ENCODE measurements around the gene ACO2. TPM values are rescaled to one million over a fixed set of nuclear protein-coding genes. Genes with fewer than 3 reads are reported as not detected.
"Not testable (repeated sequence)": the region's sequence is repeated elsewhere in the genome, so short reads cannot be mapped to it uniquely, and the experiment has no call there.

Gene ACO2
- total RNA-seq = 662 TPM
- long read RNA-seq, transcript ACO2-201 (18 exons, 2,741 nt) = major isoform, 455 of 804 reads
- long read RNA-seq, partial matches to known transcripts = 312 of 804 reads
- long read RNA-seq, other reads (novel, unspliced or antisense) = 37 of 804 reads

DNA sequence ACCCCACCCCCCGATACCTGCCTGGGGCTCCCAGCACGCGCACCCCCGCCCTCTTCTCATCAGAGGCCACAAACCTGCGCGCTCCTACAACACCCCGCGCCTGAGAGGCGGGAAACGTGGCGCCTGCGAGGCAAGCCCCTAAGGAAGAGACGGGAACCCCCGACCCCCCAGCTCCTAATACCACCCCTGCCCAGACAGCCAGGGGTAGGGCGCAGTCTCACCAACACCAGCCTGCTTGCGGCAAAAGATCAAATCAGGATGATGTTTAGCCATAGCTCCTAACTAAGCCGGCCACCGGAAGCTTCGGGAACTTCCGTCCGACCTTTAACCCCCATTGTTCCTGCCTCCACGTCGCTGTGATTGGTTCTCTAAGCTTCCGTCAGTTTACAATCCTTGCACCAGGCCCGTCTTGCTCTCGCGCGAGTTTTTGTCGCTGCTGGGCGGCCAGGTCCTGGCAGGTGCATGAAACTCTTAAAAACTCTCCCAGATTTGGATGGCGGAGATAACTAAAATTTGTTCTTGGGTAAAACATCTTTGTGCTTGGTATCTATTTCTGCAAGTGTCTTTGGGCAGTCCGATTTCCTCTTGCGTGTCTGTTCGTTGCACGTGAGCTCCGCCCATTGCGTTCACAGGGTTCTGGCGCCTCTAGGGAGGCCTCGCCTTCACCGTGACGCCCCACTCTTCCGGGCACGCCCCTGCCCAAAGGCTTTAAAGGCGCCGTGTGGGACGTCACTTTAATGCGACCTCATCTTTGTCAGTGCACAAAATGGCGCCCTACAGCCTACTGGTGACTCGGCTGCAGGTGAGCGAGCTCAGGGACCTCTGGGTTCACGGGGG lies at the start of gene ACO2, which contains the start of gene PHF5A:
Gene ACO2, plus strand, starts transcription at position 737 of the 837 bp plus-strand sequence. Its CDS starts 30 bp downstream, at position 767.
Gene PHF5A, minus strand, starts transcription at position 312 of the 837 bp plus-strand sequence. Its CDS starts 39 bp downstream, at position 273.
- DNase-seq (ENCODE audit: low spot score) = peak; percentile 98
- intact Hi-C loops (cut with DNase I) = loop anchor here (1.0 to 5.0 kb wide), 2 partner anchors 20 to 49 kb away; no protein-coding TSS in a partner anchor

DNA sequence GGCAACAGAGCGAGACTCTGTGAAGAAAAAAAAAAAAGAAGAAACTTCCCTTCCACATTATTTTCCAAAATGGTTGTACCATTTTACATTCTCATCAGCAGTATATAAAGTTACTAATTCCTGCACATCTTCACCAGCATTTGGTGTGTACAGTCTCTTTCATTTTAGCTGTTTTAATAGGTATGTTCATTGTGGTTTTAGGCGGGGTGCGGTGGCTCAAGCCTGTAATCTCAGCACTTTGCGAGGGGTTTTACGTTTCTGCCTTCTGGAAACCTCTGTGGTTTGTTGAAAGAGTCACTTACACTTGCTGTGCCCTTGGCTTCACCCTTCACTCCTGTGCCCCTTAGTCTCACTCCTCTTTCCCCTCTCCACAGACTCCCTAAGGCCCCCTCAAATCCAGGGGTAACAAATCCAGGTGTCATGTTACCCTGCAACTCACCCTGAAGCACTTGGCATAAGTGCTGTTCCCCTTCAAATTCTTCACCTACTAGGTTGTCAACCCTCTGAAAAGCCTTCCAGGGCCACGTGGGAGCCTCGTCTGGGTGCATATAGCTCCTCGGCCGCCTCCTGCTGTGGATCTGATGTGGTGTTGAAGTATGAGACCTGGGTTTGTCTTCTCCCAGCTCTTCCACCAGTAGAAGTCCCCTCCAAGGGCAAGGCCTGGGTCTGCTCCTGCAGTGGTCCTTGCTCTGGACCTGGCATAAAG lies 43.1 kb upstream of the ACO2 start:
- no peak for DNase-seq (ENCODE audit: low spot score)
- intact Hi-C loops (cut with DNase I) = no loop called here

DNA sequence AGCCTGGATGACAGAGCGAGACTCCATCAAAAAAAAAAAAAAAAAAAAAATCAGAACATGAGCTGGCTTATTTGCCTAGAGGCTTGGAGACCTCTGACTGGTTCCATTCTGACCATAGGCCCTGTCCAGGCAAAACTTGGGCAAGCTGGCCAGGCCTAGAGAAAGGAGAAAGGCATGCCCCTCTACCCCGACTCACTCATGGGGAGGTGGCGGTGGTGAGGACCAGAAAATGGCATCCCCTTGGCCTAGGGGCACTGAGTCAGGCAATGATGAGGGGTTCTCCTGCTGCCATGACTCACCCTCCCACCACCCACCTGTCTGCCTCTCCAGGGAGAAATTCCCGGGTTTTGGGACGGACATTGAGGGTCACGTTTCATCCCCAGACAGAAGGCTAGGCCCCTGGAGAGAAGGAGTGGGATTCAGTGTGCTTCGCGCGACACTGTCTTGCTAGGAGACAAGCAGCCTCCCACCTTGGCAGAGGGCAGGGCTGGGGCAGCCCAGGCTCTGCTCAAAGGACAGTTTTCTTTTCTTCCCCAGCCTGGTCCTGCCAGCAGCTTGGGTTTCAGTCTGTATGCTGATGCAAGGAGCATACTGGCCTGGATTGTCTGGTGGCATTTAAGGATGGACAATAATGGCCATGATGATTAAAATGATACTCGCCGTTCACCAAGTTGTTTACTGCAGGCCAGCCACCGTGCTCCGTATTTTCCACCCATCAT lies 39.5 kb upstream of the ACO2 start:
- intact Hi-C loops (cut with DNase I) = no loop called here
- no peak for DNase-seq (ENCODE audit: low spot score)

DNA sequence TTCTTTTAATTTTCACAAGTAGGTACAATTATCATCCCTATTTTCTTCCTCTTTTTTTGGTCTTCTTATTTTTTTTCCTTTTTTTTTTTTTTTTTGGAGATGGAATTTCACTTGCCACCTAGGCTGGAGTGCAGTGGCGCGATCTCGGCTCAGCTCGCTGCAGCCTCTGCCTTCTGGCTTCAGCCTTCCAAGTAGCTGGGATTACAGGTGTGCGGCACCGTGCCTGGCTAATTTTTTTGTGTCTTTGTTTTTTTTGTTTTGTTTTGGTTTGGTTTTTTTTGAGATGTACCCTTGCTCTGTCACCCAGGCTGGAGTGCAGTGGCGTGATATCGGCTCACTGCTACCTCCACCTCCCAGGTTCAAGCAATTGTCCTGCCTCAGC lies 39.0 kb upstream of the ACO2 start:
- DNase-seq (ENCODE audit: low spot score) = no peak
- intact Hi-C loops (cut with DNase I) = no loop called here

DNA sequence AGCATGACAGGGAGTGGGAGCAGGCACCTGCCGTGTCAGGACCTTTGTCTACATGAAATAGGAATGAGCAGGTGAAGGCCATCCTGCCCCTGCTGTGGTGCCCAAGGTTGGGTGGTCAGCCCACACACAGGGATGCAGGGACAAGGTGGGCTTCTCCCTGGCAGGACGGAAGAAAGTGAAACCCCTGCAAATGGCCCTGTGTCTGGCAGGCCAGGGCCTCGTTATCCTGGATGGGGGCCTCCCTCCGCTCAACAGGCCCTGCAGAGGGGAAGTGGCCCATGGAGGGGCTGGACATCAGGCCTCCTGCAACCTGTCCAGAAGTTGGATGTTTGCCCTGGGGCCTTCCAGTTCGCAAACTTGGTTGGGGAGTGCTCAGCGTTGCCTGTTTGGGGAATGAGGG lies 37.3 kb upstream of the ACO2 start:
- intact Hi-C loops (cut with DNase I) = no loop called here

DNA sequence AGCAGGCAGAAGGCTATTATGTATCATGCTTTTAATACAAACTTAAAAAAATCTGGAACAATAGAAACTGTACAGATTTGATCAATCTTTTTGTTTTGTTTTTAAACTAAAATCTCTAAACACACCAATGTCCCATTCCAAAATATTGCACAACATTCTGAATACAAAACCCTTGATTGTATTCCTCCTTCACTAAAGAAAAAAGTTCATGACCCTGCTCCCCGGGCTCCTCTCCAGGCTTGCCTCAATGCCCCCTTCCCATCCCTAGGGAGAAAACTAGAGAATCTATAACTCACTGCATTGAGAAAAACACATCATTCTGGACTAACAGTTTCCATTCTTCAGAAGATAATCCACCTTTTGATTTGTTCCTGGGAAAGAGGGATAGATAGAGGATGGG lies 35.4 kb upstream of the ACO2 start:
- DNase-seq (ENCODE audit: low spot score); intact Hi-C loops (cut with DNase I): not testable (repeated sequence)

More for the DNA sequence above, 37.3 kb upstream of the ACO2 start:
- no peak for DNase-seq (ENCODE audit: low spot score)

DNA sequence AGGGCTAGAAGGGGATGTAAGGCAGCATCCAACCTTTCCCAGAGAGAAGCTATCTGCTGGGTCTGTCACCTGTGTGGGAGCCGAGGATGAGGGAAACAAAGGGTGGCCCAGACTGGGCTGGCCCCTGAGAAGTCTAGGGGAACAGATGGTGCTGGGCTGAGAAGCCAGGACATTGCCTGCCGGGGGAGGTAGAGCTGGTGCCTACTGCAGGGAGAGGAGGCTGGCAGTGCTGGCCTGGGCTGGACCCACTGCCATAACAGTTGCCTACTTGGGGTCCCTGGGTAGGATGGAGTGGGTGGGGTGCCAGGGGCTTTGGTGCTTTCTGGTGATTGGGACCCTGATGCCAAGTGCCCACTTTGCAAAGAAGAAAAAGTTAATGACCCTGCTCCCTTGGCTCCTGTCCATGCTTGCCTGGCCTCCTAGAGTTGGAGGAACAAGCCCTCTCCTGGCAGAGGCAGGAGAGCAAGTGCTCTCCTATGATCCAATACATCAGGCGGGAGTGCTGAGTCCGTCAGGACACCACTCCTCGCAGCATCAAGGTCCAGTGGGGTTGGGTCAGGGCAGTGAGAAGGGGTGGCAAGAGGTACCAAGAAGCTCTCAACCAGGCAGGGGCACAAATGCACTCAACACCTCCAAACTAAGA lies 34.4 kb upstream of the ACO2 start:
- intact Hi-C loops (cut with DNase I); DNase-seq (ENCODE audit: low spot score): not testable (repeated sequence)

DNA sequence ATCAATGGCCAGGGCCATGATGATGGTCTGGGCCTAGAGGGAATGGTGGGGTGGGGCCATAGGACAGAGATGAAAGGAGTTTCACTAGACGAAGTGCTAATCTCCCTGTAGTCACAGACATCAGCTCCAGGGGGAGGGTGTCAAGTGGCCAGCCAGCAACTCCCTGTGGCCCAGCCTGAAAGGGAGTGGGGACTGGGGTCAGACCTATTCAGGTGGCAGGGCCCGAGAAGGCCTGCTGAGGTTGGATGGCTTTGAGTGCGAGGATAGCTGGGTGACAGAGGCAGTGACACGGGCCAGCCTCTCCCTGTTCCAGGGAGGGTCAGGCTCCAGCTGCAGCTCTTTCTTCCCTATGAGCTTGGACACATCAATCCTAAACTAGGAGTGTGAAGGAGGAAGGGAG lies 33.4 kb upstream of the ACO2 start:
- intact Hi-C loops (cut with DNase I) = no loop called here
- no peak for DNase-seq (ENCODE audit: low spot score)

DNA sequence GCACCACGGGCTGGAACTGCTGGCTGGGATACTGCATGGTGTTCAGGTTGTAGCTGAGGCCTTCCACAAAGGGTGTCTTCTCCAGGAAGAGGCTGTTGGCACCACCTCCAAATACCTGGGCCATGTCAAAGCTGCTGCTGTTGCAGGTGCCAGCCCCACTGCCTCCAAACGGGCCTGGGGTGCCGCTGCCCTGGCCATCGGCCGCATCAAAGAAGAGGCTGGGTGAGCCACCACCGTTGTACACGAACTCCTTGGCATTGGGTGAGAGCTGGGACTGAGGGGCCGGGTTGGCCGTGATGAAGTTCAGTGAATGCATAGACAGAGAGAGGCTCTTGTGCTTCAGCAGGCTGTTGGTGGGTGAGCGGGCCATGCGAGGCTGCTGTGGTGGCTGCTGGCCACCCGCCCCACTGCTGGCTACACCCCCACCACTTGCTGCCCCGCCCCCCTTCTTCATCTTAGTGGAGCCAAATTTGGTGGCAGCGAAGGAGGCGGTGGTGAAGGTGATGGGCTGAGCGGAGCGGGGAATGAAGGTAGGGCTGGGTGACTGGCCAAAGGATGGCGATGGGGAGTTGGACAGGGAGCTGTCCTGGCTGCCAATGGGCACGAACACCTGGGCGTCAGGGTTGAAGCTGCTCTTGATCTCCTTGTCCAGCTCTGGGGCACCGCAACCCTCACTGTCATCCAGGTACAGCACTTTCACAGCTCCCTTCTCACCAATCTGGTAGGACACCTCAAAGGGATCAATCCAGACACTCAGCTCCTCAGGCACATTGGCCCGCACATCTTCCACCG lies 32.4 kb upstream of the ACO2 start:
- no peak for DNase-seq (ENCODE audit: low spot score)
- intact Hi-C loops (cut with DNase I) = no loop called here

DNA sequence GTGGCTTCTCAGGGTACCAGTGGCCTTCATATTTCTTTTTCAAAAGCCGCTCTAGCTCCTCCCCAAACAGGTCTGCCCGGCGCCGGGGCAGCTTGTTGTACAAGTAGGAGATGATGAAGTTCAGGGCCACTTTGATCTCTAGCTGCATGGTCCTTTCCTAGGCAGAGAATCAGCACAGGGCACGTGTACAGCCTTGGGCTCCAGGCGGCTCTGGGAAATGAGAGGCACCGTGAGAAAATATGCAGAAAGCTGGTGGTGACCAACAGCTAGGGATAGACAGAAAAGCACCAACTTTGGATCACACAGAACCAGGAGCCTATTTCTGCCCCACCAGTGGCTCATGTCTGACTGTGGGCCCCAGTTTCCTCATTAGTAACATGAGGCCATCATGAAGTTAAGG lies 31.7 kb upstream of the ACO2 start:
- DNase-seq (ENCODE audit: low spot score) = no peak
- intact Hi-C loops (cut with DNase I) = no loop called here

DNA sequence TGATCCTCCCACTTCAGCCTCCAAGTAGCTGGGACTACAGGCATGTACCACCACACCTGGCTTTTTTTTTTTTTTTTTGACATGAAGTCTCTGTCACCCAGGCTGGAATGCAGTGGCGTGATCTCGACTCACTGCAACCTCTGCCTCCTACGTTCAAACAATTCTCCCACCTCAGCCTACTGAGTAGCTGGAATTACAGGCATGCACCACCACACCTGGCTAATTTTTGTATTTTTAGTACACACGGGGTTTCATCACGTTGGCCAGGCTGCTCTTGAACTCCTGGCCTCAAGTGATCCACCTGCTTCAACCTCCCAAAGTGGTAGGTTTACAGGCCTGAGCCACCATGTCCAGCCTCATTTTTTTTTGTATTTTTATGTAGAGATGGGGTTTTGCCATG lies 28.4 kb upstream of the ACO2 start:
- DNase-seq (ENCODE audit: low spot score); intact Hi-C loops (cut with DNase I): not testable (repeated sequence)

DNA sequence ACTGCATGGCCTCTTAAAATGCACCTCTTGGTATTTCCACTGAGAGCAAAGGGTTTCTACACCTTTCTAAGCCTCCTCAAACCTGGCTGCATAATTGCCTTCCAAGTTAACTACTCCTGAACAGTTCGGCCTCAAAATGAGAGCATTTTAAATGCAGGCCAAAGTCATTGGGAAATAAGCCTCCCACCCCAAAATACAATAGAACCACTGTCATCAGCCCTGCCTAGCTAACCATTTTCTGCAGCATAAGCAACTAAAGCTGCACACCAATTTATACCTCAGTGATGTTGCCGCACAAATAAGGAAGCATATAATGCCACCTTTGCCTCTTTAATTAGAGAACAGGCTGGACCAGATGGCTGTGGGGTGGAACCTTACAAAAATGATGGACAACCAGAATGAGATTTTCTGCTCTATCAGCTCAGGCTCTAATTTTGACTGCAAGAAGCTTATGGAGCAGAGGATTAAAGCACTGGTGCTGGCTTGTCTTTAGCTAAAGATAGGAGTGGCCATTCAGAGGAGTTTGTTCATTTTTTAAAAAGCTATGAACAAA lies 26.6 kb upstream of the ACO2 start:
- intact Hi-C loops (cut with DNase I) = no loop called here

DNA sequence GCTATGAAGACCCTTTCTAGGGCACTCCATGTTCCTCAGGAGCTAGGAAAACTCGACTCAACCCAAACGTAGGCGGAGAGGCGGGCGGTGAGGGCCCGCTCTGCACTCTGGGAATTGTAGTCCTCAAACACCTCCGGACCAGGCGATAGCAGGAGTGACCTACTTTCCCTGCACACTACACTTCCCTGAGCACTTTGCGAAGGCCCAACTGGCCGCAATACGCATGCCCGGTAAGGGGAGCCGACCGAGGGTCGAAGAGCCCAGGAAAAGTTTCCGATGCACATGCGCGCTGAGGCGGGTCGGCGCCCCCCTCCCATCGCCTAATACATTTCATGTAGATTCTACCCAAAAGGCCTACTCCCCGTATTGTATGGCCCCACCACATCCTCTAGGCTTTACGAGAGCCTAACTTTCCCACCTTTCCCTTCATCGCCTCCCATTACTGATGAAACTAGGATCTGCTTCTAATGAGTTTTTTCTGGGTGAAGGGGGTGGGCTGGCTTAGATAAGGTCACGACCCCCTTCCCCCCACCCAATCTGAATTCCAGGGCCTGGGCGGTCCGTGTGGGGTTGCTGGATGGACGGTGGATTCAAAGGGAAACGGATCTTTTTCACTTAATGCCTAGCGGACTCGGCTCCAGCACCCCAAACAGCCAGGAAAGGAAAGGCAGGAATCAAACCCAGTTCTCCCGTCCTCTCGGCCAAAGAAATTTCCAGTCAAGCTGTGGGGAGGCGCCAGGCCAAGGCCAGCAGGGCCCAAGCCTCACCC lies 24.4 kb upstream of the ACO2 start:
- intact Hi-C loops (cut with DNase I) = loop anchor here (2.0 to 5.0 kb wide), 2 partner anchors 26 to 352 kb away; partner anchors contain the start of gene EP300
- DNase-seq (ENCODE audit: low spot score) = peak; percentile 96

More for the DNA sequence above, 26.6 kb upstream of the ACO2 start:
- no peak for DNase-seq (ENCODE audit: low spot score)

DNA sequence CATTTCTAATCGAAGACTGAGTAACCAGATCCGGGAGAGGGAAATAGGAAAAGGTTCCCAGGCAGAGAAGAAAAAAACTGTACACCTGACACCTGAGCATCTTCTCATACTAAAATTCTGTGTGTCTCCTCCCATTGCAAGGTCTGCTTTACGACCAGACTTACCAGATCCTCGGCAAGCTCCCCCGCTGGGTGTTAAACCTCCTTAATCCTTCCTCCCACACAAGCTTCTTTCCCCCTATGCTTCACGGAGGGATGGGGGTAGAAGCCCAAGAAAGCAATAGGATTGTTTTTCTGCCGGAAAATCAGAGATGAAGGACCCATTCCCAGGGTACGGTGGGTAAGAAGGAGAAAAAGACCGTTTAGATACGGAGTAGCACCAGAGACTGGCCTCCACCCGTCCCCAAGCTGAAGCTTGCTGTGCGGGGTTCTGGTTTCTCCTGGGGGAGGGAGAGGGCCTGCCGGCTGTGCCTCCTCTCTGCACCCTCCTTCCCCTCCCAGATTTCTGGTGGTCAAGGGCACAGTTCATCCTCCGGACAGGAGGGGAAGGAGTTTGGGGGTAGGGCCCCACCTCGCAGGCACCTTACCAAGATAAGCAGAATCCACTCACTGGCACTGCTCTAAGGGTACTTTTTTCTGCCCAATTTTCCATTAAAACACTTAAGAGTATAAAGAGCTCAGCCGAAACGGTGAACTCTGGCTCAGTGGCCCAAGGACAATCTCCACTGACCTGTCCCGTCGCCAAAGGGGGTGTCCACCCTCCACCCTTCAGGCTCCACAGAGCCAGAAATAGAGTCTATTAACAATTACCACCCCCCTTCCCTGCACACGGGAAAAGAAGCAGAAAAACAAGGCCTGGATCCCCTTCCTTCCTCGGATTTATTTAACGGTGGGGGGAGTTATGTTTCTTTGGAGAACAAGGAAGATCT lies 23.5 kb upstream of the ACO2 start:
- intact Hi-C loops (cut with DNase I) = loop anchor here (2.0 to 5.0 kb wide), 2 partner anchors 27 to 353 kb away; partner anchors contain the start of gene EP300

DNA sequence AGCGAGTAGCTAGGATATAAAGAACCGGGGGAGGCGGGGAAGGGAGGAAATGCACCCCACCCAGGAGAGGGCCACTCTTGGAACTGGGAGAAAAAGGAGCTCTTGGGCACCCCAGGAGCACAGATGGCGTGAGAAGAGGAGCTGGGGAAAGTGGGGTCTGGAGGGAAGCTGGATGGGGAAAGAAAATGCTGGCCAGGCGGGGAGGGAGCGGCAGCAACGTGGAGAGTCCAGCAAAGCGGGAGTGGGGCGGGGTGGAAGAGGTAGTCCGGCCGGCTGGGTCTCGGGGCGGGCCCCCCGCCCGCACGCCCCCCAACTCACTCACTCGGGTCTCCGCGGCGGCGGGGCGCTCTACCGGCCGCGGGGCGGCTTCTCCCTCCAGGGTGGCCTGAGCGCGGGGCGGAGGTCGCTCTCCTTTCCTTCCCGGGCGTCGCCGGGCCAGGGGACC lies 22.8 kb upstream of the ACO2 start:
- peak; percentile 80 for DNase-seq (ENCODE audit: low spot score)
- intact Hi-C loops (cut with DNase I) = loop anchor here (5.0 kb wide), 1 partner anchor 354 kb away; the partner anchor contains the start of gene EP300

More for the DNA sequence above, 23.5 kb upstream of the ACO2 start:
- peak; percentile 77 for DNase-seq (ENCODE audit: low spot score)
